OCI-LY3 (cell line): ENCODE data around the gene LTBP1.

ENCODE experiments used
- EZH2phosphoT487 ChIP-seq: fragments of 200-600 bp; shearing (Covaris generic); IDR thresholded peaks from 2 replicates; pipeline ENCODE4 v1.6.1; 2018; ENCODE audit warnings: antibody characterized with exemption, mixed run types, low read depth
- TF ChIP-seq, protein P1 (sequence below): fragments of 200-600, 300-600 bp; sonication (generic); IDR thresholded peaks from 2 replicates; pipeline ENCODE4 v1.5.1; 2014; ENCODE audit warnings: antibody characterized with exemption, low read length, low read depth

DNA sequence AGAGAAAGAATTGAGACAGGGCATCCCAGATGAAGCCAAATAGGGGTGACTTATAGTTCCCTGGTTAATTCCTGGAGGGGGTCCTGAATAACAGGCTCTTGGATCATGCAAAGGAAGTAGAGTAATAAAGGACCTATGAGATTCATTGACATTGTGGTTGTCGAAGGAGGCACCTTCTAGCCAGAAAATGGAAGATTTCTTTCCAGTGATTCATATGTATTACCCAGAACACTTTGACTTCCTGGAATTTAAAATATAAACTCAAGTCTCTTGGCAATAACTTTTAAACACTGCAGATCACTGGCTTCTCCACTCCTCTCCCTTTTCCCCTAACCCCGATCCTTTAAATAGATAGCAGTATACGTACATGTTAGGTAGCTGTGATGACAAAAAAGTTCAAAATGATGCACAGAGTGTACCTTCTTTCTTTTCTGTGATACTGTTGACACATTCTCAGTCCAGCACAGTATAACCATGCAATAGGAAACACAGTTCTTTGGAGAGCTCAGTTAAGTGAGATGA is 211.8 kb downstream of the LTBP1 start:
- TF ChIP-seq, protein P1, sequence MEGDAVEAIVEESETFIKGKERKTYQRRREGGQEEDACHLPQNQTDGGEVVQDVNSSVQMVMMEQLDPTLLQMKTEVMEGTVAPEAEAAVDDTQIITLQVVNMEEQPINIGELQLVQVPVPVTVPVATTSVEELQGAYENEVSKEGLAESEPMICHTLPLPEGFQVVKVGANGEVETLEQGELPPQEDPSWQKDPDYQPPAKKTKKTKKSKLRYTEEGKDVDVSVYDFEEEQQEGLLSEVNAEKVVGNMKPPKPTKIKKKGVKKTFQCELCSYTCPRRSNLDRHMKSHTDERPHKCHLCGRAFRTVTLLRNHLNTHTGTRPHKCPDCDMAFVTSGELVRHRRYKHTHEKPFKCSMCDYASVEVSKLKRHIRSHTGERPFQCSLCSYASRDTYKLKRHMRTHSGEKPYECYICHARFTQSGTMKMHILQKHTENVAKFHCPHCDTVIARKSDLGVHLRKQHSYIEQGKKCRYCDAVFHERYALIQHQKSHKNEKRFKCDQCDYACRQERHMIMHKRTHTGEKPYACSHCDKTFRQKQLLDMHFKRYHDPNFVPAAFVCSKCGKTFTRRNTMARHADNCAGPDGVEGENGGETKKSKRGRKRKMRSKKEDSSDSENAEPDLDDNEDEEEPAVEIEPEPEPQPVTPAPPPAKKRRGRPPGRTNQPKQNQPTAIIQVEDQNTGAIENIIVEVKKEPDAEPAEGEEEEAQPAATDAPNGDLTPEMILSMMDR = no peak
- no peak for TF ChIP-seq EZH2phosphoT487
